Testis (tissue), 3 donors: Measurements from ENCODE around the gene SLC6A19. TPM values are rescaled to one million over a fixed set of nuclear protein-coding genes. Genes with fewer than 3 reads are reported as not detected.

Source experiments
- DNase-seq: peaks from one replicate; pipeline ENCODE4 v3.0.0-alpha.2; 2019
- H3K27ac ChIP-seq, 2 donors: fragments of 200-600 bp; sonication (generic); one replicate each; pipeline ENCODE4 v1.5.1; 2019
- H3K27me3 ChIP-seq: fragments of 200-600 bp; sonication (generic); one replicate; pipeline ENCODE4 v1.5.1; 2019
- H3K36me3 ChIP-seq: fragments of 200-600 bp; sonication (generic); one replicate; pipeline ENCODE4 v1.5.1; 2017; ENCODE audit warnings: low read depth; ENCODE audit errors: missing control alignments
- H3K4me1 ChIP-seq: fragments of 200-600 bp; sonication (generic); one replicate; pipeline ENCODE4 v1.5.1; 2019
- H3K4me3 ChIP-seq, 2 donors: fragments of 200-600 bp; sonication (generic); one replicate each; pipeline ENCODE4 v1.5.1; 2017 to 2019
- H3K9me3 ChIP-seq: fragments of 200-600 bp; sonication (generic); one replicate; pipeline ENCODE4 v1.5.1; 2017
- POLR2A ChIP-seq: fragments of 450-650 bp; IDR thresholded peaks from one replicate; pipeline ENCODE4 v1.6.1; 2017; ENCODE audit warnings: antibody characterized with exemption, mild to moderate bottlenecking, moderate library complexity
- WGBS, 2 donors: methylation state at CpG; one replicate each; pipeline ENCODE4 v1.1.5; 2018; 5-methylcytosine and 5-hydroxymethylcytosine counted together
- intact Hi-C: fragments of 100-400 bp; cut with DNase I; formaldehyde crosslinking; loops from one replicate; pipeline ENCODE4 v1.15.1; 2023; ENCODE audit warnings: low total_unique reads
- polyA plus RNA-seq: library from polyadenylated mRNA; stranded (reverse); fragments of 350-450 nt; fragmentation: Illumina TruSeq; extraction: RNeasy Lipid Tissue Mini Kit (QIAGEN cat#74804); gene quantifications from one replicate; pipeline ENCODE4 v1.2.3, GENCODE V29; 2014; ENCODE audit warnings: low read depth, low replicate concordance; ENCODE audit not compliant: insufficient read depth
- total RNA-seq, 2 donors: library from RNA; depleted of rRNA; stranded (reverse); fragments of >200 nt; gene quantifications; one replicate each; pipeline ENCODE4 v1.2.3, GENCODE V29; 2016
- TF ChIP-seq, protein P1 (sequence below), 3 experiments: fragments of 450-650 bp in 2 of 3; fragments of 200-600 bp in 1 of 3; sonication (generic) in 1 of 3; IDR thresholded peaks; one replicate each; pipeline ENCODE4 v1.5.1; 2016 to 2019; ENCODE audit warnings: antibody characterized with exemption in 3 of 3, mild to moderate bottlenecking in 2 of 3, moderate library complexity in 1 of 3

SLC6A19 gene
- total and polyA plus RNA-seq, 3 donors from 2014 or later = 0.16 to 0.68 (median 0.28) TPM

- intact Hi-C loops = no loop called here
- WGBS, 2 donors = 89 to 93% methylated on average over 6 of the region's 6 CpGs
- H3K4me3 ChIP-seq = no peak overlapping the region
- no peaks in the 10 kb centered on the region for H3K9me3 ChIP-seq
- DNase-seq = no peak
- H3K36me3 ChIP-seq = no peaks in the 10 kb centered on the region
- H3K27me3 ChIP-seq = no peaks in the 10 kb centered on the region
- H3K4me1 ChIP-seq = no peaks in the 10 kb centered on the region
- TF ChIP-seq POLR2A = no peak
- TF ChIP-seq, protein P1, sequence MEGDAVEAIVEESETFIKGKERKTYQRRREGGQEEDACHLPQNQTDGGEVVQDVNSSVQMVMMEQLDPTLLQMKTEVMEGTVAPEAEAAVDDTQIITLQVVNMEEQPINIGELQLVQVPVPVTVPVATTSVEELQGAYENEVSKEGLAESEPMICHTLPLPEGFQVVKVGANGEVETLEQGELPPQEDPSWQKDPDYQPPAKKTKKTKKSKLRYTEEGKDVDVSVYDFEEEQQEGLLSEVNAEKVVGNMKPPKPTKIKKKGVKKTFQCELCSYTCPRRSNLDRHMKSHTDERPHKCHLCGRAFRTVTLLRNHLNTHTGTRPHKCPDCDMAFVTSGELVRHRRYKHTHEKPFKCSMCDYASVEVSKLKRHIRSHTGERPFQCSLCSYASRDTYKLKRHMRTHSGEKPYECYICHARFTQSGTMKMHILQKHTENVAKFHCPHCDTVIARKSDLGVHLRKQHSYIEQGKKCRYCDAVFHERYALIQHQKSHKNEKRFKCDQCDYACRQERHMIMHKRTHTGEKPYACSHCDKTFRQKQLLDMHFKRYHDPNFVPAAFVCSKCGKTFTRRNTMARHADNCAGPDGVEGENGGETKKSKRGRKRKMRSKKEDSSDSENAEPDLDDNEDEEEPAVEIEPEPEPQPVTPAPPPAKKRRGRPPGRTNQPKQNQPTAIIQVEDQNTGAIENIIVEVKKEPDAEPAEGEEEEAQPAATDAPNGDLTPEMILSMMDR (IDR thresholded peaks at IDR 0.05) = no peak
- no peak overlapping the region for H3K27ac ChIP-seq
Observed at GRCh38 chr5:1194378-1194777, 7.0 kb upstream of the SLC6A19 start.

- H3K27me3 ChIP-seq = no peaks in the 10 kb centered on the region
Observed at GRCh38 chr5:1195439-1195838, 6.0 kb upstream of the SLC6A19 start.

DNA sequence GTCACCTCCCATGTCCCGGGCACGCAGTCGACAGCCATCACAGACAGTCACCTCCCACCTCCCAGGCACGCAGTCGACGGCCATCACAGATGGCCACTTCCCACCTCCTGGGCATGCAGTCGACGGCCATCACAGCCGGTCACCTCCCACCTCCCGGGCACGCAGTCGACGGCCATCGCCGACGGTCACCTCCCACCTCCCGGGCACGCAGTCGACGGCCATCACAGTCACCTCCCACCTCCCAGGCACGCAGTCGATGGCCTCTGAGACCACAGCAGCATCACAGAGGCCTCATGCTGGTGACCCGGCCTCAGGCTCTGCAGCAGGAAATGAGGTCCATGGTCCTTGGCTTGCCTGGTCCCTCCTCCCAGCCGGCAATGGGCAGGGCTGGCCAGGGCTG lies 5.5 kb upstream of the SLC6A19 start:
- Histone ChIP-seq H3K9me3 (no peaks in the 10 kb centered on the region), H3K4me1 (peaks cover 3% of the 10 kb centered on the region), H3K36me3 (no peaks in the 10 kb centered on the region), H3K27ac (no peak overlapping the region), H3K4me3 (no peak overlapping the region), H3K27me3 (no peaks in the 10 kb centered on the region)
- intact Hi-C loops = no loop called here
- no peak for TF ChIP-seq POLR2A
- TF ChIP-seq, protein P1 (IDR thresholded peaks at IDR 0.05) = no peak
- no peak for DNase-seq
- WGBS, 2 donors = 82 to 88% methylated on average over 23 to 24 of the region's 24 CpGs

More at GRCh38 chr5:1195439-1195838, 6.0 kb upstream of the SLC6A19 start:
- Histone ChIP-seq H3K4me1 (peaks cover 3% of the 10 kb centered on the region), H3K9me3 (no peaks in the 10 kb centered on the region), H3K36me3 (no peaks in the 10 kb centered on the region), H3K4me3 (no peak overlapping the region), H3K27ac (no peak overlapping the region)
- DNase-seq = no peak
- intact Hi-C loops = no loop called here
- TF ChIP-seq, protein P1 (IDR thresholded peaks at IDR 0.05) = no peak
- TF ChIP-seq POLR2A = no peak
- 85 to 100% methylated on average over 1 to 5 of the region's 5 CpGs for WGBS, 2 donors

- Histone ChIP-seq H3K9me3 (no peaks in the 10 kb centered on the region), H3K27ac (no peak overlapping the region), H3K27me3 (no peaks in the 10 kb centered on the region), H3K4me1 (peaks cover 3% of the 10 kb centered on the region), H3K4me3 (no peak overlapping the region), H3K36me3 (no peaks in the 10 kb centered on the region)
- intact Hi-C loops = no loop called here
- no peak for DNase-seq
- no peak for TF ChIP-seq POLR2A
- TF ChIP-seq, protein P1 (IDR thresholded peaks at IDR 0.05) = no peak
- WGBS, 2 donors = 85 to 86% methylated on average over 1 of the region's 1 CpG
Observed at GRCh38 chr5:1196562-1196961, 4.8 kb upstream of the SLC6A19 start.

DNA sequence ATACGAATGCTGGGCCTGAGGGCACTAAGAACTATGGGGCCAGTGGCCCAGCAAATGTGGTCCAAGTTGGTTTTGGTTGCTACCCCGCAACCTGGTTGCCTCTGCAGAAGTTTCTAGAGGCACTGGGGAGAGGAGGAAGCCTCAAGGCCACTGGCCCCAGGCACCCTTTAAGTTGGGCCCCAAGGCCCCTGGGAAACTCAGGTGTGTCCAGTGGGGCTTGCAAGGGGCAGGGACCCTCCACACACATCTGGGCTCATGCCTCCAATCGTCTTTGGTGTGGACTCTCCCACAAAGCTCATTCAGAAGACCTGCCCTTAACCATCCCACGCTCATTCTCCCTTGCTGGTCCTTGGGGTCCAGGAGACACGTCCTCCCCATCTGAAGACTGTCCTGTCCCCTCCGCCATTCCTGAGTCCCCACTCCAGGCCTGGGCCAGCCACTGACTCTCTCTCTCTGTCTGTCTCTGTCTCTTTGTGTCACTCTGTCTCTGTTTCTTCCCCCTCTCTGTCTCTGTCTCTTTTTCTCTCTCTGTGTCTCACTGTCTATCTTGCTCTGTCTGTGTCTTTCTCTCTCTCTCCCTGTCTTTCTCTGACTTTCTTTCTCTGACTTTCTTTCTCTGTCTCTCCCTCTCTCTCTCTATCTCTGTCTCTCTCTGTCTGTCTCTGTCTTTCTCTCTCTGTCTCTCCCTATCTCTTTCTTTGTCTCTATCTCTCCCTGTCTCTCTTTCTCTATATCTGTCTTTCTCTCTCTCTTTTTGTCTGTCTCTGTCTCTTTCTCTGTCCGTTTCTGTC lies 3.3 kb upstream of the SLC6A19 start:
- H3K36me3 ChIP-seq = no peaks in the 10 kb centered on the region
- H3K4me3 ChIP-seq = no peak overlapping the region
- intact Hi-C loops = no loop called here
- H3K27me3 ChIP-seq = no peaks in the 10 kb centered on the region
- no peaks in the 10 kb centered on the region for H3K9me3 ChIP-seq
- no peak overlapping the region for H3K27ac ChIP-seq
- DNase-seq = no peak
- no peak for TF ChIP-seq POLR2A
- TF ChIP-seq, protein P1 (IDR thresholded peaks at IDR 0.05) = no peak
- H3K4me1 ChIP-seq = peaks cover 3% of the 10 kb centered on the region
- WGBS, 2 donors = 91 to 95% methylated on average over 5 to 7 of the region's 7 CpGs
